Liver (tissue), 9 donors: ENCODE data around the gene TULP4. TPM values are rescaled to one million over a fixed set of nuclear protein-coding genes. Genes with fewer than 3 reads are reported as not detected.

Experiments
- DNase-seq: peaks from one replicate; pipeline ENCODE4 v3.0.0-alpha.2; 2017; ENCODE audit warnings: low spot score
- H3K27ac ChIP-seq, 2 donors: one replicate each; pipeline ENCODE4 v1.7.0; 2013; ENCODE audit warnings: inconsistent platforms in 2 of 2, low read length in 2 of 2, control low read depth in 1 of 2, low read depth in 1 of 2, mild to moderate bottlenecking in 1 of 2
- H3K27me3 ChIP-seq, 4 donors: one replicate each; pipeline versions ENCODE4 v1.6.1 to v1.7.0; 2013; ENCODE audit warnings: low read length in 3 of 4, inconsistent platforms in 1 of 4, mild to moderate bottlenecking in 1 of 4, moderate library complexity in 1 of 4; ENCODE audit not compliant: control insufficient read depth in 4 of 4, insufficient read depth in 4 of 4
- H3K36me3 ChIP-seq, 4 donors: one replicate each; pipeline versions ENCODE4 v1.6.1 to v1.7.0; 2013; ENCODE audit warnings: low read length in 3 of 4, mild to moderate bottlenecking in 3 of 4, low read depth in 1 of 4, moderate library complexity in 1 of 4; ENCODE audit not compliant: control insufficient read depth in 4 of 4, insufficient read depth in 3 of 4
- H3K4me1 ChIP-seq, 4 donors: one replicate each; pipeline versions ENCODE4 v1.6.1 to v1.7.0; 2013; ENCODE audit warnings: low read length in 3 of 4, mild to moderate bottlenecking in 3 of 4, moderate library complexity in 1 of 4; ENCODE audit not compliant: control insufficient read depth in 4 of 4, insufficient read depth in 4 of 4
- H3K4me3 ChIP-seq, 3 donors: one replicate each; pipeline versions ENCODE4 v1.6.1 to v1.7.0; 2013; ENCODE audit warnings: low read length in 3 of 3, control low read depth in 1 of 3, low read depth in 1 of 3, mild to moderate bottlenecking in 1 of 3
- H3K9ac ChIP-seq, 2 donors: one replicate each; pipeline ENCODE4 v1.7.0; 2013; ENCODE audit warnings: low read length in 2 of 2, mild to moderate bottlenecking in 2 of 2, moderate library complexity in 2 of 2, control low read depth in 1 of 2, low read depth in 1 of 2
- H3K9me3 ChIP-seq, 4 donors: one replicate each; pipeline versions ENCODE4 v1.6.1 to v1.7.0; 2013; ENCODE audit warnings: low read length in 3 of 4; ENCODE audit not compliant: control insufficient read depth in 4 of 4
- EGR1 ChIP-seq, 2 donors: IDR thresholded peaks; 2 replicates each; pipeline ENCODE4 v1.6.1; 2016 to 2018; ENCODE audit warnings: antibody characterized with exemption in 2 of 2, low read depth in 2 of 2
- FOXA1 ChIP-seq: IDR thresholded peaks from 2 replicates; pipeline ENCODE4 v1.6.1; 2016; ENCODE audit warnings: antibody characterized with exemption
- FOXA2 ChIP-seq: IDR thresholded peaks from 2 replicates; pipeline ENCODE4 v1.6.1; 2016; ENCODE audit warnings: antibody characterized with exemption
- GABPA ChIP-seq, 2 donors: IDR thresholded peaks in 1 of 2; conservative IDR thresholded peaks in 1 of 2; 2 replicates each; pipeline ENCODE4 v1.6.1; 2016; ENCODE audit warnings: antibody characterized with exemption in 2 of 2, mild to moderate bottlenecking in 1 of 2, moderate library complexity in 1 of 2
- HNF4A ChIP-seq, 2 donors: conservative IDR thresholded peaks; 2 replicates each; pipeline ENCODE4 v1.6.1; 2016; ENCODE audit warnings: antibody characterized with exemption in 2 of 2, mild to moderate bottlenecking in 2 of 2
- HNF4G ChIP-seq: IDR thresholded peaks from 2 replicates; pipeline ENCODE4 v1.6.1; 2016; ENCODE audit warnings: antibody characterized with exemption
- JUND ChIP-seq, 2 donors: IDR thresholded peaks; 2 replicates each; pipeline ENCODE4 v1.6.1; 2016; ENCODE audit warnings: antibody characterized with exemption in 2 of 2
- NR2F2 ChIP-seq: IDR thresholded peaks from 2 replicates; pipeline ENCODE4 v1.6.1; 2016; ENCODE audit warnings: antibody characterized with exemption
- RAD21 ChIP-seq, 2 donors: IDR thresholded peaks; 2 replicates each; pipeline ENCODE4 v1.6.1; 2016; ENCODE audit warnings: antibody characterized with exemption in 2 of 2, mild to moderate bottlenecking in 2 of 2
- RXRA ChIP-seq, 2 donors: IDR thresholded peaks; 2 replicates each; pipeline ENCODE4 v1.6.1; 2017 to 2018; ENCODE audit warnings: antibody characterized with exemption in 2 of 2, mild to moderate bottlenecking in 1 of 2
- SP1 ChIP-seq: IDR thresholded peaks from 2 replicates; pipeline ENCODE4 v1.6.1; 2018; ENCODE audit warnings: antibody characterized with exemption, mild to moderate bottlenecking
- TAF1 ChIP-seq: conservative IDR thresholded peaks from 2 replicates; pipeline ENCODE4 v1.6.1; 2016; ENCODE audit warnings: antibody characterized with exemption, mild to moderate bottlenecking
- YY1 ChIP-seq: IDR thresholded peaks from 2 replicates; pipeline ENCODE4 v1.6.1; 2016; ENCODE audit warnings: antibody characterized with exemption, mild to moderate bottlenecking
- WGBS: extraction: QIAGEN DNeasy Blood & Tissue Kit; methylation state at CpG from one replicate; pipeline ENCODE4 v1.1.7; 2013; 5-methylcytosine and 5-hydroxymethylcytosine counted together
- polyA plus RNA-seq, 2 donors: library from polyadenylated mRNA; stranded (reverse) in 1 of 2; unstranded in 1 of 2; fragments of 200-250 nt in 1 of 2; fragments of >200 nt in 1 of 2; fragmentation: Nextera tagmentation in 1 of 2; extraction: Ambion mirVana in 1 of 2; gene quantifications; one replicate each; pipeline versions ENCODE4 v1.2.1 to v1.2.3, GENCODE V29; 2013 to 2015
- total RNA-seq, 2 donors: library from RNA; depleted of rRNA; stranded (reverse); fragments of >200 nt; gene quantifications; one replicate each; pipeline ENCODE4 v1.2.3, GENCODE V29; 2014
- TF ChIP-seq, protein P1 (sequence below): IDR thresholded peaks from 2 replicates; pipeline ENCODE4 v1.6.1; 2016; ENCODE audit warnings: antibody characterized with exemption
- TF ChIP-seq, protein P2 (sequence below): IDR thresholded peaks from 2 replicates; pipeline ENCODE4 v1.6.1; 2016; ENCODE audit warnings: antibody characterized with exemption
- TF ChIP-seq, protein P3 (sequence below): IDR thresholded peaks from 2 replicates; pipeline ENCODE4 v1.6.1; 2016; ENCODE audit warnings: antibody characterized with exemption
- TF ChIP-seq, protein P4 (sequence below): IDR thresholded peaks from 2 replicates; pipeline ENCODE4 v1.6.1; 2016; ENCODE audit warnings: antibody characterized with exemption, mild to moderate bottlenecking
- TF ChIP-seq, protein P5 (sequence below): fragments of 150-350 bp; IDR thresholded peaks from 2 replicates; pipeline ENCODE4 v1.5.1; 2017; ENCODE audit warnings: improper control_type of control experiment, low read depth, low read length; ENCODE audit not compliant: missing input control
- donor health status: healthy.
- donor health status: healthy.
- donor health status: healthy.
- donor health status: healthy.
- donor health status: healthy.

Gene TULP4
- total and polyA plus RNA-seq, 4 donors: 2.2 to 53.3 (median 18.0) TPM

DNA sequence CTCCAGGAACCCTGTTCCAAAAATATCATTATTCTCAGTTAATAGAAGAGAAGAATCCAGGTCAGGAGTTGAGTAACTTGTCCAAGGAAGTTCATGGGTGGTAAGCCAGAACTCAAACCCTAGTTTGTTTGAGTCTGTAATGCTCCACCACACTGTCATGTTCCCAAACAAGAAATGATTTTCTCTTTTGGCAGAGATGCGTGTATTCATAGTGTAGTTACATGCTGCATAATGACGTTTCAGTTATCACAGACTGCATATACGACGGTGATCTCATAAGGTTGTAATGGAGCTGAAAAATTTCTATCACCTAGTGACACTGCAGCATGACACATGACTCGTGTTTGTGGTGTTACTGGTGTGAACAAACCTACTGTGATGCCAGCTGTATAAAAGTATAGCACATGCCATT lies 102.6 kb downstream of the TULP4 start:
- Histone ChIP-seq H3K4me1 (no peaks in the 10 kb centered on the region), H3K27ac (no peak overlapping the region), H3K27me3 (no peaks in the 10 kb centered on the region), H3K9ac (no peak overlapping the region), H3K4me3 (no peak overlapping the region), H3K36me3 (peaks cover 0 to 10% (median 3%) of the 10 kb centered on the region in 4 donors), H3K9me3 (no peaks in the 10 kb centered on the region)
- no peak for DNase-seq
- TF ChIP-seq FOXA2 (no peak), YY1 (no peak), FOXA1 (no peak)
- TF ChIP-seq, protein P1, sequence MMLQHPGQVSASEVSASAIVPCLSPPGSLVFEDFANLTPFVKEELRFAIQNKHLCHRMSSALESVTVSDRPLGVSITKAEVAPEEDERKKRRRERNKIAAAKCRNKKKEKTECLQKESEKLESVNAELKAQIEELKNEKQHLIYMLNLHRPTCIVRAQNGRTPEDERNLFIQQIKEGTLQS: no peak
- TF ChIP-seq, protein P2, sequence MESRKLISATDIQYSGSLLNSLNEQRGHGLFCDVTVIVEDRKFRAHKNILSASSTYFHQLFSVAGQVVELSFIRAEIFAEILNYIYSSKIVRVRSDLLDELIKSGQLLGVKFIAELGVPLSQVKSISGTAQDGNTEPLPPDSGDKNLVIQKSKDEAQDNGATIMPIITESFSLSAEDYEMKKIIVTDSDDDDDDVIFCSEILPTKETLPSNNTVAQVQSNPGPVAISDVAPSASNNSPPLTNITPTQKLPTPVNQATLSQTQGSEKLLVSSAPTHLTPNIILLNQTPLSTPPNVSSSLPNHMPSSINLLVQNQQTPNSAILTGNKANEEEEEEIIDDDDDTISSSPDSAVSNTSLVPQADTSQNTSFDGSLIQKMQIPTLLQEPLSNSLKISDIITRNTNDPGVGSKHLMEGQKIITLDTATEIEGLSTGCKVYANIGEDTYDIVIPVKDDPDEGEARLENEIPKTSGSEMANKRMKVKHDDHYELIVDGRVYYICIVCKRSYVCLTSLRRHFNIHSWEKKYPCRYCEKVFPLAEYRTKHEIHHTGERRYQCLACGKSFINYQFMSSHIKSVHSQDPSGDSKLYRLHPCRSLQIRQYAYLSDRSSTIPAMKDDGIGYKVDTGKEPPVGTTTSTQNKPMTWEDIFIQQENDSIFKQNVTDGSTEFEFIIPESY: no peak
- TF ChIP-seq, protein P3, sequence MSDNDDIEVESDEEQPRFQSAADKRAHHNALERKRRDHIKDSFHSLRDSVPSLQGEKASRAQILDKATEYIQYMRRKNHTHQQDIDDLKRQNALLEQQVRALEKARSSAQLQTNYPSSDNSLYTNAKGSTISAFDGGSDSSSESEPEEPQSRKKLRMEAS: no peak
- 87% methylated on average over 5 of the region's 5 CpGs for WGBS

DNA sequence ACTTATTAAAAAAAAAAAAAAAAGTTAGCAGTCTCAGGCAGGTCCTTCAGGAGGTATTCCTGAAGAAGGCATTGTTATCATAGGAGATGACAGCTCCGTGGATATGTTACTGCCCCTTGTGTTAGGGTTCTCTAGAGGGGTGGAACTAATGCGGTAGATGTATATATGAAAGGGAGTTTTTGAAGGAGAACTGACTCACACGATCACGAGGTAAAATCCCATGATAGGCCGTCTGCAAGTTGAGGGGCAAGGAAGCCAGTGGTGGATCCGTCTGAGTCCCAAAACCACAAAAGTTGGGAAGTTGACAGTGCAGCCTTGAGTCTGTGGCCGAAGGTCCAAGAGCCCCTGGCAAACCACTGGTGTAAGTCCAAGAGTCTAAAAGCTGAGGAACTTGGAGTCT lies 103.4 kb downstream of the TULP4 start:
- Histone ChIP-seq H3K9me3 (no peaks in the 10 kb centered on the region), H3K36me3 (peaks cover 0 to 10% (median 3%) of the 10 kb centered on the region in 4 donors), H3K4me1 (no peaks in the 10 kb centered on the region), H3K4me3 (no peak overlapping the region), H3K9ac (no peak overlapping the region), H3K27ac (no peak overlapping the region), H3K27me3 (no peaks in the 10 kb centered on the region)
- WGBS: 95% methylated on average over 7 of the region's 7 CpGs
- TF ChIP-seq GABPA (IDR thresholded peaks at IDR 0.05 in 1 of 2, conservative IDR thresholded peaks at IDR 0.05 in 1 of 2) (no peak), JUND (IDR thresholded peaks at IDR 0.05) (no peak), FOXA1 (no peak), NR2F2 (no peak), RXRA (IDR thresholded peaks at IDR 0.05) (no peak), EGR1 (IDR thresholded peaks at IDR 0.05; ENCODE audit: low read depth in 2 of 2) (no peak), RAD21 (IDR thresholded peaks at IDR 0.05) (no peak), TAF1 (no peak), YY1 (no peak), HNF4A (conservative IDR thresholded peaks at IDR 0.05) (no peak), HNF4G (no peak), FOXA2 (no peak), SP1 (no peak)
- TF ChIP-seq, protein P2: no peak
- TF ChIP-seq, protein P3: no peak
- TF ChIP-seq, protein P4, sequence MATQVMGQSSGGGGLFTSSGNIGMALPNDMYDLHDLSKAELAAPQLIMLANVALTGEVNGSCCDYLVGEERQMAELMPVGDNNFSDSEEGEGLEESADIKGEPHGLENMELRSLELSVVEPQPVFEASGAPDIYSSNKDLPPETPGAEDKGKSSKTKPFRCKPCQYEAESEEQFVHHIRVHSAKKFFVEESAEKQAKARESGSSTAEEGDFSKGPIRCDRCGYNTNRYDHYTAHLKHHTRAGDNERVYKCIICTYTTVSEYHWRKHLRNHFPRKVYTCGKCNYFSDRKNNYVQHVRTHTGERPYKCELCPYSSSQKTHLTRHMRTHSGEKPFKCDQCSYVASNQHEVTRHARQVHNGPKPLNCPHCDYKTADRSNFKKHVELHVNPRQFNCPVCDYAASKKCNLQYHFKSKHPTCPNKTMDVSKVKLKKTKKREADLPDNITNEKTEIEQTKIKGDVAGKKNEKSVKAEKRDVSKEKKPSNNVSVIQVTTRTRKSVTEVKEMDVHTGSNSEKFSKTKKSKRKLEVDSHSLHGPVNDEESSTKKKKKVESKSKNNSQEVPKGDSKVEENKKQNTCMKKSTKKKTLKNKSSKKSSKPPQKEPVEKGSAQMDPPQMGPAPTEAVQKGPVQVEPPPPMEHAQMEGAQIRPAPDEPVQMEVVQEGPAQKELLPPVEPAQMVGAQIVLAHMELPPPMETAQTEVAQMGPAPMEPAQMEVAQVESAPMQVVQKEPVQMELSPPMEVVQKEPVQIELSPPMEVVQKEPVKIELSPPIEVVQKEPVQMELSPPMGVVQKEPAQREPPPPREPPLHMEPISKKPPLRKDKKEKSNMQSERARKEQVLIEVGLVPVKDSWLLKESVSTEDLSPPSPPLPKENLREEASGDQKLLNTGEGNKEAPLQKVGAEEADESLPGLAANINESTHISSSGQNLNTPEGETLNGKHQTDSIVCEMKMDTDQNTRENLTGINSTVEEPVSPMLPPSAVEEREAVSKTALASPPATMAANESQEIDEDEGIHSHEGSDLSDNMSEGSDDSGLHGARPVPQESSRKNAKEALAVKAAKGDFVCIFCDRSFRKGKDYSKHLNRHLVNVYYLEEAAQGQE: no peak
- TF ChIP-seq, protein P5, sequence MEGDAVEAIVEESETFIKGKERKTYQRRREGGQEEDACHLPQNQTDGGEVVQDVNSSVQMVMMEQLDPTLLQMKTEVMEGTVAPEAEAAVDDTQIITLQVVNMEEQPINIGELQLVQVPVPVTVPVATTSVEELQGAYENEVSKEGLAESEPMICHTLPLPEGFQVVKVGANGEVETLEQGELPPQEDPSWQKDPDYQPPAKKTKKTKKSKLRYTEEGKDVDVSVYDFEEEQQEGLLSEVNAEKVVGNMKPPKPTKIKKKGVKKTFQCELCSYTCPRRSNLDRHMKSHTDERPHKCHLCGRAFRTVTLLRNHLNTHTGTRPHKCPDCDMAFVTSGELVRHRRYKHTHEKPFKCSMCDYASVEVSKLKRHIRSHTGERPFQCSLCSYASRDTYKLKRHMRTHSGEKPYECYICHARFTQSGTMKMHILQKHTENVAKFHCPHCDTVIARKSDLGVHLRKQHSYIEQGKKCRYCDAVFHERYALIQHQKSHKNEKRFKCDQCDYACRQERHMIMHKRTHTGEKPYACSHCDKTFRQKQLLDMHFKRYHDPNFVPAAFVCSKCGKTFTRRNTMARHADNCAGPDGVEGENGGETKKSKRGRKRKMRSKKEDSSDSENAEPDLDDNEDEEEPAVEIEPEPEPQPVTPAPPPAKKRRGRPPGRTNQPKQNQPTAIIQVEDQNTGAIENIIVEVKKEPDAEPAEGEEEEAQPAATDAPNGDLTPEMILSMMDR: no peak
- TF ChIP-seq, protein P1: no peak
- no peak for DNase-seq
